AG09309 (cell line): ENCODE measurements around the gene CDH13.

Experiments
- DNase-seq: peaks from one replicate; pipeline ENCODE4 v3.0.0-alpha.2; 2010; ENCODE audit warnings: low read depth
- H3K4me3 ChIP-seq: 2 replicates; pipeline ENCODE4 v1.5.1; 2011; ENCODE audit warnings: mild to moderate bottlenecking, low read depth, low read length, moderate library complexity; ENCODE audit not compliant: control insufficient read depth
- CTCF ChIP-seq: IDR thresholded peaks from 2 replicates; pipeline ENCODE4 v1.5.1; 2011; ENCODE audit warnings: mild to moderate bottlenecking, low read depth, low read length, inconsistent platforms; ENCODE audit not compliant: insufficient read depth, control insufficient read depth; ENCODE audit errors: missing control alignments

CDH13 gene

GRCh38 chr16:83130039-83130438, 503.3 kb downstream of the CDH13 start:
- TF ChIP-seq CTCF, result no peak
- no peak overlapping the region for H3K4me3 ChIP-seq
- no peak for DNase-seq

GRCh38 chr16:83134638-83135037, 507.9 kb downstream of the CDH13 start:
- TF ChIP-seq CTCF, result no peak
- DNase-seq, result no peak
- H3K4me3 ChIP-seq, result no peak overlapping the region

- no peak overlapping the region for H3K4me3 ChIP-seq
- DNase-seq, result no peak
- TF ChIP-seq CTCF, result no peak
Measured at GRCh38 chr16:83136419-83136818, 509.6 kb downstream of the CDH13 start.

- no peak for DNase-seq
Measured at GRCh38 chr16:83136924-83137323, 510.2 kb downstream of the CDH13 start.

GRCh38 chr16:83137326-83137781, 510.6 kb downstream of the CDH13 start:
- peak; percentile 47 for DNase-seq
- TF ChIP-seq CTCF, result no peak
- H3K4me3 ChIP-seq, result peak overlapping the region; percentile 32

More at GRCh38 chr16:83136924-83137323, 510.2 kb downstream of the CDH13 start:
- peak overlapping the region; percentile 32 for H3K4me3 ChIP-seq
- no peak for TF ChIP-seq CTCF

GRCh38 chr16:83137894-83138293, 511.1 kb downstream of the CDH13 start:
- H3K4me3 ChIP-seq, result peak overlapping the region; percentile 32
- TF ChIP-seq CTCF, result no peak
- DNase-seq, result no peak

- DNase-seq, result no peak
- TF ChIP-seq CTCF, result no peak
- no peak overlapping the region for H3K4me3 ChIP-seq
Measured at GRCh38 chr16:83138512-83138911, 511.7 kb downstream of the CDH13 start.
